Choroid plexus epithelial cell (primary cell): ENCODE data around the gene TRAK1.

Experiments used
- DNase-seq: peaks from one replicate; pipeline ENCODE4 v3.0.0-alpha.2; 2010; ENCODE audit warnings: low read depth
- H3K4me3 ChIP-seq: 2 replicates; pipeline ENCODE4 v1.5.1; 2011; ENCODE audit warnings: low read depth, mild to moderate bottlenecking, control low read depth, low read length, moderate library complexity
- TF ChIP-seq, protein P1 (sequence below): conservative IDR thresholded peaks from 2 replicates; pipeline ENCODE4 v1.5.1; 2011; ENCODE audit warnings: low read depth, mild to moderate bottlenecking, control low read depth, inconsistent platforms, low read length, moderate library complexity

Gene TRAK1

DNA sequence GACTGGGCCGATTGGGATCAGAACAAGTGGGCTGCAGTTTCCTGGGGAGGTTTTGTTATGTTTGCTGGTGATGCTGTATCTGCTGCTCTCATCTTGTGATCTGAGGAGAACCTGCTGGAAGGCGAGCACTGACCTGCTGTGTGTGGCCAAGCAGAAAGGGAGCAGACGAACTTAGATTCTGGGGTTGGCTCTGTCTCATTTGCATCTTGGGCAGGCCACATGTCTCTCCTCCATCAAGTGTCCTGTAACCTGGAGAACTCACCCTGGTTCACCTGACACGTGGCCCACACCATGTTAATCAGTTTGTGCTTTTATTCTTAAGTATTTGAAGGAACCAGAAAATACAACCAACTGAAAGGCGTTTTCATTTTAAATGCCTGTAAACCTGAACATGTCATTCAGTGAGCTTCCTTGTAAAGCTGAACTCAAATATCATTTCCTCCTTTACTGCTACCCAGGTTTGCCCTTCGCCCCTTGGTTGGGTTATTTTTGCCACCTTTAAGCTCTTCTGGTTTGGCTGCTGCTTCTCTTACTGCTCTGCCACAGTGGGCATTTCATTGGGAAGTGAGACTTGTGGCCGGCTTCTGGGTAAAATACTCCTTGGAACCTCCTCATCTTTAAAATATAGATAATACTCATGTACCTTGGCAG lies 33.5 kb upstream of the TRAK1 start:
- TF ChIP-seq, protein P1, sequence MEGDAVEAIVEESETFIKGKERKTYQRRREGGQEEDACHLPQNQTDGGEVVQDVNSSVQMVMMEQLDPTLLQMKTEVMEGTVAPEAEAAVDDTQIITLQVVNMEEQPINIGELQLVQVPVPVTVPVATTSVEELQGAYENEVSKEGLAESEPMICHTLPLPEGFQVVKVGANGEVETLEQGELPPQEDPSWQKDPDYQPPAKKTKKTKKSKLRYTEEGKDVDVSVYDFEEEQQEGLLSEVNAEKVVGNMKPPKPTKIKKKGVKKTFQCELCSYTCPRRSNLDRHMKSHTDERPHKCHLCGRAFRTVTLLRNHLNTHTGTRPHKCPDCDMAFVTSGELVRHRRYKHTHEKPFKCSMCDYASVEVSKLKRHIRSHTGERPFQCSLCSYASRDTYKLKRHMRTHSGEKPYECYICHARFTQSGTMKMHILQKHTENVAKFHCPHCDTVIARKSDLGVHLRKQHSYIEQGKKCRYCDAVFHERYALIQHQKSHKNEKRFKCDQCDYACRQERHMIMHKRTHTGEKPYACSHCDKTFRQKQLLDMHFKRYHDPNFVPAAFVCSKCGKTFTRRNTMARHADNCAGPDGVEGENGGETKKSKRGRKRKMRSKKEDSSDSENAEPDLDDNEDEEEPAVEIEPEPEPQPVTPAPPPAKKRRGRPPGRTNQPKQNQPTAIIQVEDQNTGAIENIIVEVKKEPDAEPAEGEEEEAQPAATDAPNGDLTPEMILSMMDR: no peak
- DNase-seq: no peak
- H3K4me3 ChIP-seq: no peak overlapping the region

DNA sequence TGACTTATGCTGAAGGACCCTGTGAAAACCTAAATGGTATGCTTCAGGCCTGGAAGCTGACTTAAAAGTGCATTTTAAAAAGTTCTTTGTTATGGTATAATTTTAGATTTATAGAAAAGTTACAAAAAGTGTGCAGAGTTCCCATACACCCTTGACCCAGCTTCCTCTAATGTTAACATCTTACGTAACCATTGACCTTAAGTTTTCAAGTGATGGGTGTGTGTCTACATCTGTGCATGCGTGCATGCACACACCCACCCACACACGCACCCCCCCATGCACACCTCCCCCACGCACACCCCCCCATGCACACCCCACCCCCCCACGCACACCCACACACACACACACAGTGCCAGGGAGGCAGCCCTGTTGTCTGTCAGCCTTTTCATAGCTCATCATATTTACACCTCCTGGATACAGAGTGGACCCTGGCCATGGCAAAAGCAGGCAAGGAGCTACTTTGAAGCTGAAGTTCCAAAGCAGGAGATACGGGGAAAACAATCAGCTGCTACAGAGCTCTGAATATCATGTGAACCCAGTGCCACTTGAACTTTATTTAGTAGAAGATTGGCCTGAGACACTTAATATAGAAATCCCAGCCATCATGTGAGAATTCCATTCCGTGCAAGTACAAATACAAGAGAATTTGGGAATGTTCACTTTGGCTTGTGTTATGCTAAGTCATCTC lies 30.0 kb upstream of the TRAK1 start:
- TF ChIP-seq, protein P1: no peak
- DNase-seq: no peak
- no peak overlapping the region for H3K4me3 ChIP-seq

DNA sequence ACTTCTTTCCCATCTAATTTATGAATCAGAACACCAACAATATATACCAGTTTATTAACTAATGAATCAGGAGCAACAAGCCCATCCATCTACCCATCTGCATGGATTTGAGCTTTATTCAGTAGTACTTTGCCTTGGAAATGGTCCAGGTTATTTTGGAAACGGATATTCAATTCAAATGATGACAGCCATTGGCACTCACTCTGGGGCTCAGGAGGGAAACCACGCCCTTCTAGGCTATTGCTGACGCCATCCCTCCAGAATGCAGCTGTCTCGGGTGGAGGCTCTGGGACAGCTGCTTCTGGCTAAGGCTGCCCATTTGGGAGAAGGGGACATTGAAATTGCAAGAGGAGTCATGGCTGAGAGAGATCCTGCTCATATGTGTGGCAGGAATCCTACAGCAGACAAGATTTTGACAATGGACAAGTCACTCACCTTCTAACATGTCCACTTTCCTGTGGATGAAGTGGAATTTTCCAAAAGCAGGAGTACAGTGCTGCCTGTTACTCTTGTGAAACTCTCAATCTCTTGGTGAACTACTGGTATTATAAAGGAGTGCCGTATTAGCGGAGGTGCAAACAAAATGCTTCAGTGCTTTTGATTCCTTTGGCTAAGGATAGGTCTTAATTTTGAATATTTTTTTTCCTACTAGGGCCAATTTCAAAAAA lies 29.3 kb upstream of the TRAK1 start:
- H3K4me3 ChIP-seq: no peak overlapping the region
- DNase-seq: peak; percentile 87
- TF ChIP-seq, protein P1: no peak

- H3K4me3 ChIP-seq: no peak overlapping the region
- TF ChIP-seq, protein P1: no peak
- no peak for DNase-seq
These were observed 28.7 kb upstream of the TRAK1 start for GRCh38 chr3:42062464-42062863.

- no peak overlapping the region for H3K4me3 ChIP-seq
- DNase-seq: peak; percentile 68
- TF ChIP-seq, protein P1: no peak
These were observed 27.3 kb upstream of the TRAK1 start for GRCh38 chr3:42063888-42064287.

- DNase-seq: peak; percentile 75
- TF ChIP-seq, protein P1: no peak
- H3K4me3 ChIP-seq: no peak overlapping the region
These were observed 24.5 kb upstream of the TRAK1 start for GRCh38 chr3:42066516-42067181.
